CD4-positive, alpha-beta T cell treated with Interleukin-6 at 100 ng/mL for 8 hours (primary cell): ENCODE data around the gene SSH2.

Experiments
- DNase-seq: peaks from one replicate; pipeline ENCODE4 v3.0.0-alpha.2; 2020; ENCODE audit warnings: mixed read lengths, low spot score

Gene SSH2

GRCh38 chr17:29588017-29588561, 341.9 kb downstream of the SSH2 start:
- no peak for DNase-seq

- DNase-seq = no peak
Observed at GRCh38 chr17:29587591-29587990, 342.4 kb downstream of the SSH2 start.

GRCh38 chr17:29586676-29587469, 343.2 kb downstream of the SSH2 start:
- DNase-seq = no peak

- peak; percentile 38 for DNase-seq
Observed at GRCh38 chr17:29585080-29585751, 344.8 kb downstream of the SSH2 start.

GRCh38 chr17:29584452-29585079, 345.5 kb downstream of the SSH2 start:
- no peak for DNase-seq

- no peak for DNase-seq
Observed at GRCh38 chr17:29583324-29584248, 346.4 kb downstream of the SSH2 start.

- DNase-seq = no peak
Observed at GRCh38 chr17:29582772-29583171, 347.3 kb downstream of the SSH2 start.

GRCh38 chr17:29582254-29582765, 347.7 kb downstream of the SSH2 start:
- no peak for DNase-seq

GRCh38 chr17:29581583-29582253, 348.3 kb downstream of the SSH2 start:
- no peak for DNase-seq

GRCh38 chr17:29579866-29580771, 349.9 kb downstream of the SSH2 start:
- peak; percentile 91 for DNase-seq

GRCh38 chr17:29578626-29579485, 351.2 kb downstream of the SSH2 start:
- no peak for DNase-seq

GRCh38 chr17:29577385-29578211, 352.4 kb downstream of the SSH2 start:
- DNase-seq = no peak

GRCh38 chr17:29577001-29577370, 353.0 kb downstream of the SSH2 start:
- no peak for DNase-seq

- no peak for DNase-seq
Observed at GRCh38 chr17:29576214-29577000, 353.6 kb downstream of the SSH2 start.
